ENCODE results near the gene FMR1. TPM values are rescaled to one million over a fixed set of nuclear protein-coding genes. Genes with fewer than 3 reads are reported as not detected.

The FMR1 gene
- total RNA-seq (10 to 100 TPM; 33.8 to 42.9 (median 38.1) TPM), polyA plus RNA-seq (18.5 TPM)
- long read RNA-seq, donor 1, full-length matches to known transcripts, result 26 of 83 reads
- long read RNA-seq, donor 1, partial matches to known transcripts, result 7 of 83 reads
- long read RNA-seq, donor 1, other reads (novel, unspliced or antisense), result 50 of 83 reads
- long read RNA-seq, donor 2, full-length matches to known transcripts, result 3 of 11 reads
- long read RNA-seq, donor 2, partial matches to known transcripts, result 2 of 11 reads
- long read RNA-seq, donor 2, other reads (novel, unspliced or antisense), result 6 of 11 reads
- long read RNA-seq, donor 3, full-length matches to known transcripts, result 3 of 16 reads
- long read RNA-seq, donor 3, partial matches to known transcripts, result 2 of 16 reads
- long read RNA-seq, donor 3, other reads (novel, unspliced or antisense), result 11 of 16 reads
- long read RNA-seq, donor 4, full-length matches to known transcripts, result 10 of 33 reads
- long read RNA-seq, donor 4, partial matches to known transcripts, result 1 of 33 reads
- long read RNA-seq, donor 4, other reads (novel, unspliced or antisense), result 22 of 33 reads

DNA sequence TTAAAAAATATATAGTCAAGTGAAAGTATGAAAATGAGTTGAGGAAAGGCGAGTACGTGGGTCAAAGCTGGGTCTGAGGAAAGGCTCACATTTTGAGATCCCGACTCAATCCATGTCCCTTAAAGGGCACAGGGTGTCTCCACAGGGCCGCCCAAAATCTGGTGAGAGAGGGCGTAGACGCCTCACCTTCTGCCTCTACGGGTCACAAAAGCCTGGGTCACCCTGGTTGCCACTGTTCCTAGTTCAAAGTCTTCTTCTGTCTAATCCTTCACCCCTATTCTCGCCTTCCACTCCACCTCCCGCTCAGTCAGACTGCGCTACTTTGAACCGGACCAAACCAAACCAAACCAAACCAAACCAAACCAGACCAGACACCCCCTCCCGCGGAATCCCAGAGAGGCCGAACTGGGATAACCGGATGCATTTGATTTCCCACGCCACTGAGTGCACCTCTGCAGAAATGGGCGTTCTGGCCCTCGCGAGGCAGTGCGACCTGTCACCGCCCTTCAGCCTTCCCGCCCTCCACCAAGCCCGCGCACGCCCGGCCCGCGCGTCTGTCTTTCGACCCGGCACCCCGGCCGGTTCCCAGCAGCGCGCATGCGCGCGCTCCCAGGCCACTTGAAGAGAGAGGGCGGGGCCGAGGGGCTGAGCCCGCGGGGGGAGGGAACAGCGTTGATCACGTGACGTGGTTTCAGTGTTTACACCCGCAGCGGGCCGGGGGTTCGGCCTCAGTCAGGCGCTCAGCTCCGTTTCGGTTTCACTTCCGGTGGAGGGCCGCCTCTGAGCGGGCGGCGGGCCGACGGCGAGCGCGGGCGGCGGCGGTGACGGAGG, at the start of gene FMR1:
TSS of gene FMR1 (plus strand) at position 728 of the 831 bp plus-strand sequence. CDS start 261 bp downstream, outside the sequence.
- peak; percentile 93 to 97 (median 97) for DNase-seq
- intact Hi-C loops (cut with DNase I), result no loop called here
- Histone ChIP-seq H3K9me3 (ENCODE audit: control insufficient read depth, low read length) (no peaks in the 10 kb centered on the region), H3K4me3 (ENCODE audit: low read length) (peak within 1 kb of the TSS; percentile 98), H3K27ac (ENCODE audit: low read length) (peak within 1 kb of the TSS; percentile 91), H3K27me3 (ENCODE audit: control insufficient read depth, insufficient read depth) (no peaks in the 10 kb centered on the region), H3K4me1 (ENCODE audit: control insufficient read depth, insufficient read depth, low read length) (peaks cover 1% of the 10 kb centered on the region)
- 7% methylated on average over 65 of the region's 66 CpGs for WGBS
- peak; percentile 97 to 98 for ATAC-seq

DNA sequence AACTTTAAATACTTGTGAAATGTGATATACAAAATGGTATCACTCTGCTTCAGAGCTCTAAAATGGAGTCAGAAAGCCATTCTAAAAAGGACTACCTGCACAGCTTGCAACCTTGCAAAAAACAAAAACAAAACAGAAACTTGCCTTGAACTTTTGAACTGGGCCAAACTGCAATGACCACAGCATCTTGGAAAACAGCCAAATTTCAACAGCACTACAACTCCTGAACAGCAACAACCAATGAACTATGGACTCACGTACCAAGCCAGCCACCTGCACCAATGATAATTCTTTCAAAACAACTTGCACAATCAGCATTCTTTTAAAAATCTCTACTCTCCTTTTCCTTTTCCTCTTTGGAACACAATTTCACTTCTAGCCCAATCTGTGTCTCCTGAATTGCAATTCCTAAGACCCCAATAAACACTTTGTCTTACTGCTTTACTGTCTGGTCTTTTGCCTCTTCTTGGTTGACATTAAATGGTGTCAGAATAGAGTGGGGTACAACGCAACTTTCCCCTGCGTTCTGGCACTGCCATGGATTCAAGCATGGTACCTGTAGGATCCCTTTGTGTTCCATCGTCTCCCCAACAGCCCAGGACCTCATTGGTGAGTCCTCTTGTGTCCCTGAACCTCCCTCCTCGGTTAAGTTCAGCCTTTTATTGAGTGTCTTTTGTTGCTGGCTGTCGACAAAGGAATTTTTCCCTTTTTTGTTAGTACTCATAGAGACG, 35.7 kb upstream of the FMR1 start:
- no peaks in the 10 kb centered on the region for H3K27me3 ChIP-seq (ENCODE audit: control insufficient read depth, insufficient read depth)
- H3K4me3 ChIP-seq (ENCODE audit: low read length), result no peak overlapping the region
- DNase-seq (no peak), ATAC-seq (no peak)
- intact Hi-C loops (cut with DNase I), result no loop called here
- 74% methylated on average over 7 of the region's 7 CpGs for WGBS
- H3K27ac ChIP-seq (ENCODE audit: low read length), result no peak overlapping the region
- no peaks in the 10 kb centered on the region for H3K4me1 ChIP-seq (ENCODE audit: control insufficient read depth, insufficient read depth, low read length)
- no peaks in the 10 kb centered on the region for H3K9me3 ChIP-seq (ENCODE audit: control insufficient read depth, low read length)

DNA sequence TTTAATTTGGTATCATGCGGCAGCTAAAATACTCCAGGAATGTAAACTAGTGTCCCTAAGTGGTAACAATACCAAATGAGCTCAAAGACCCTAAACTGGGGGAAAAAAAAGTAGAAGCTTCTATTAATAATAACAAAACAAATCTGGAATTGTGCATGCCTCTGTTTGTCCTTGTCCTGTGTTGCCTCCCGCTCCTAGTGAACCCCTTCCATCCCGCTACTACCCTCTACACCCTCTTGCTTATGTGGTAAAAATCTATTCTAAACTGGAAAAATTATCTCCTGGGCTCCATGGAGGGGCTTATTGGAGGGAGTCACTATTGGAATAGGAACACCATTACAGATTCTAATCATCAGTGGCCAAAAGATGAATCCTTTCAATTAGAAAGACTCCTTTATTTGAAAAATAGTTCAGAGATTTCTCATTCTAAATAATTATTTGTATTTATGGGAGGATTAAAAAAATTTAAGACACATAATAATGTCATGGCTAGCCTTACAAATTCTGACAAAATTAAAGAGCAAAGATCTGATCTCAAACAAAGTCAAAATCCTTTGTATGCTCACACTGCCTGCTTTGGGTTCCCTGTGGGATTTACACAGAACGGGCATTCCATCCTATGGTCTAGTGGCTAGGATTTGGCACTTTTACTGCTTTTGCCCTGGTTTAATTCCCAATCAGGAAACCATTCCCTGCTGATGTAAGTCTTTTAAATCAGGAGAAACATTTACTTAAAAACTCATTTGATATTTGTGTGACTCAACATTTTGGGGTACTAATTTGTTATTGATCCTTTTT, 34.7 kb upstream of the FMR1 start:
- H3K4me1 ChIP-seq (ENCODE audit: control insufficient read depth, insufficient read depth, low read length), result no peaks in the 10 kb centered on the region
- no peak overlapping the region for H3K27ac ChIP-seq (ENCODE audit: low read length)
- ATAC-seq (no peak), DNase-seq (no peak)
- H3K27me3 ChIP-seq (ENCODE audit: control insufficient read depth, insufficient read depth), result no peaks in the 10 kb centered on the region
- H3K4me3 ChIP-seq (ENCODE audit: low read length), result no peak overlapping the region
- intact Hi-C loops (cut with DNase I), result no loop called here
- no peaks in the 10 kb centered on the region for H3K9me3 ChIP-seq (ENCODE audit: control insufficient read depth, low read length)
- whole genome bisulfite sequencing, result 80% methylated on average over 4 of the region's 4 CpGs

DNA sequence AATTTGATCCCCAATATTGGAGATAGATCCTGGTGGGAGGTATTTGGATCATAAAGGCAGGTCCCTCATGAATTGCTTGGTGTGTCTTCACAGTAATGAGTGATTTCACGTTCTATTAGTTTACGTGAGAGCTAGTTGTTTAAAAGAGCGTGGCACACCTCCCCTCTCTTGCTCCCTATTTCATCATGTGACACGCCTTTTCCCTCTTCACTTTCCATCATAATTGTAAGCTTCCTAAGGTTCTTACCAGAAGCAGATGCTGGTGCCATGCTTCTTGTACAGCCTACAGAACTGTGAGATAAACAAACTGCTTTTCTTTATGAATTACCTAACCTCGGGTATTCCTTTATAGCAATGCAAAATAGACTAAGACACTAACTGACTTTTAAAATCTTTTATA, 34.0 kb upstream of the FMR1 start:
- Histone ChIP-seq H3K4me3 (ENCODE audit: low read length) (no peak overlapping the region), H3K4me1 (ENCODE audit: control insufficient read depth, insufficient read depth, low read length) (no peaks in the 10 kb centered on the region), H3K9me3 (ENCODE audit: control insufficient read depth, low read length) (no peaks in the 10 kb centered on the region), H3K27ac (ENCODE audit: low read length) (no peak overlapping the region), H3K27me3 (ENCODE audit: control insufficient read depth, insufficient read depth) (no peaks in the 10 kb centered on the region)
- no peak for ATAC-seq
- intact Hi-C loops (cut with DNase I), result no loop called here
- WGBS, result 82% methylated on average over 5 of the region's 5 CpGs
- no peak for DNase-seq

DNA sequence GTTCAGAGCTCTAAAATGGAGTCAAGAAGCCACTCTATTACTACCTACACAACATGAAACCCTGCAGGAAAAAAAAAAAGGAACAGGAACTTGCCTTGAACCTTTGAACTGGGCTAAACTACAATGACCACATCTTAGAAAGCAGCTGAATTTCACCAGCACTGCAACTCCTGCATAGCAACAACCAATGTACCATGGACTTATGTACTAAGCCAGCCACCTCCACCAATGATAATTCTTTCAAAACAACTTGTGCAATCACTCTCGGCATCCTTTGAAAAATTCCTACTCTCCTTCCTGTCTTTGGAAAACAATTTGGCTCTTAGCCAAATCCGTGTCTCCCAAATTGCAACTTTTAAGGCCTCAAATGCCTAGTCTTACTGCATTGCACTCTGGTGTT, 26.8 kb upstream of the FMR1 start:
- Histone ChIP-seq H3K9me3 (ENCODE audit: control insufficient read depth, low read length) (no peaks in the 10 kb centered on the region), H3K4me3 (ENCODE audit: low read length) (no peak overlapping the region), H3K27ac (ENCODE audit: low read length) (no peak overlapping the region), H3K4me1 (ENCODE audit: control insufficient read depth, insufficient read depth, low read length) (no peaks in the 10 kb centered on the region), H3K27me3 (ENCODE audit: control insufficient read depth, insufficient read depth) (no peaks in the 10 kb centered on the region)
- intact Hi-C loops (cut with DNase I), result no loop called here
- 31% methylated on average over 2 of the region's 2 CpGs for WGBS
- ATAC-seq (no peak), DNase-seq (no peak)

DNA sequence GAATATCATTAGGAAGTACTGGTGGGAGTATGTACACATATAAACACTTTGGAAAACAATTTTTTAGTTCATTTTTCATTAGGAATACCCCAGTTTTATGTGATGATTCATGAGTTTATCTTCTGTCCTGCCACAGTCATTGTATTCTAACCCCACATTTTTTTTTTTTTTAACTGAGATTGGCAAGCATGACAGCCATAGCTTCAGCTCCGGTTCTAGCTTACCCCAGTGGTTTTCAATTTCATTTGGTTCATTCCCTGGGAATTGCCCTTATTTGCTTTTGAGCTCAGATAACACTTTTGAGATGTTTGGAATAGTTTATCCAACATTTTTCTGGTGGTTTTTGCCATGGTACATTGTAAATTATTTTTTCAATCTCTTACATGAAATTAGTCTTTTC, 21.0 kb upstream of the FMR1 start:
- Histone ChIP-seq H3K27me3 (ENCODE audit: control insufficient read depth, insufficient read depth) (no peaks in the 10 kb centered on the region), H3K4me3 (ENCODE audit: low read length) (no peak overlapping the region), H3K4me1 (ENCODE audit: control insufficient read depth, insufficient read depth, low read length) (peaks cover 2% of the 10 kb centered on the region), H3K9me3 (ENCODE audit: control insufficient read depth, low read length) (no peaks in the 10 kb centered on the region), H3K27ac (ENCODE audit: low read length) (no peak overlapping the region)
- ATAC-seq (no peak), DNase-seq (no peak)
- 39% methylated on average over 1 of the region's 1 CpG for WGBS
- intact Hi-C loops (cut with DNase I), result no loop called here

DNA sequence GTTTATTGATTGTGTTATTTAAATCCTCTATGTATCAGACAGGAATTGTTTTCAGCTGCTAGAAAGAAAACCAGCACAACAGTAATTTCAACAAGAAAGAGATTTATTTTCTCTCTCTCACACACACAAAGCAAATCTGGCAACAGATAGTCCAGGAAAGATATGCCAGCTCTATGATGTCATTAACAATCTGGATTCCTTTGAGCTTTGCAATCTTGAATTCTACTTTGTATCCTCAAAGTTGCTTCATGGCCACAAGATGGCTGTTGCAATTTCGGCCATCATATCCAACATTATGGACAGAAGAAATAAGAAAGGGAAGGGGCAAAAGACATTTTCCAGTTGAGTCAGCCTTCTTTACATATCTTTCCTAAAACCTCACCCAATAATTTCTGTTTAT, 19.8 kb upstream of the FMR1 start:
- ATAC-seq, result no peak
- DNase-seq, result no peak
- Histone ChIP-seq H3K27ac (ENCODE audit: low read length) (no peak overlapping the region), H3K27me3 (ENCODE audit: control insufficient read depth, insufficient read depth) (no peaks in the 10 kb centered on the region), H3K4me1 (ENCODE audit: control insufficient read depth, insufficient read depth, low read length) (peaks cover 2% of the 10 kb centered on the region), H3K9me3 (ENCODE audit: control insufficient read depth, low read length) (no peaks in the 10 kb centered on the region), H3K4me3 (ENCODE audit: low read length) (no peak overlapping the region)
- WGBS, result 72% methylated on average over 1 of the region's 1 CpG
- intact Hi-C loops (cut with DNase I), result no loop called here

DNA sequence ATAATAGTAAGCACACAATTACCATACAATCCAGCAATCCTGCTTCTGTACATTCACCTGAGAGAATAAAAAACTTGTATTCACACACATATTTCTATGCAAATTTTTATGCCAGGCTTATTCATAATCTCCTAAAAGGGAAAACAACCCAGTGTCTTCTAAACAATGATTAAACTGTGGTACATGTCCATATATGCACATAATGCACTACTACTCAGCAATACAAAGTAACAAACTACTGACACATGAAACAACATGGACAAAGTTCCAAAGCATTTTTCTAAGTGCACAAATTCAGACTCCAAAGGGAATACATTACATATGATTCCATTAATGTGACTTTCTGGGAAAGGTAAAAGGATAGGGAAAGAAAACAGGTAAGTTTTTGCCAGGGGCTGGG, 18.0 kb upstream of the FMR1 start:
- H3K27ac ChIP-seq (ENCODE audit: low read length), result no peak overlapping the region

DNA sequence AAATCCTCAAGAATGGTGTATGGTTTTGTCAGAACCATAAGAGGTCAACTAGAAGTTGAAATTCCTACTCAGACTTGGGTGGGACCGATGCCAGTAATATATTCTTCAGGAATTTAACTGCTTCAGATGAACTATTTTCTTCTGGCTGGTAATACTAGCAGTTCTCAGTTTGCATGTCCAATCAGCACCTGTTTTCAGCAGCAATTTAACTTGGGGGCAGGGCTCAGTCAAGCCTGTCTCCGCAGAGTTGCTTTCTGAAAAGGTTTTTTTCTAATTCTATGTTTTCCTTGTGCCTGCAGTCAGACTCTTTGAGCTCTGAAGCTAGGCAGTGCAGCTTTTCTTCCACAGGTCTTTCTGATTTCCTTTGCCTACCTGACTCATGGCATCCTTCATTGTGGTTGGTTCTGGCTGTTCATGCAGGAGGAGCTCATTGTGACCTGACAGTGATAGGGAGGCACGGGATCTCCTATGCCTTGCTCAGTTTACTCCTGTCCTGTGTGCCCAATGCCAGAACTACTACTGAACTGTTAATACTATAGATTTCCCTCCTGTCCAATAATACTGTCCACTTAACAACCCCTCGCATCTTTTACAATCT, 17.3 kb upstream of the FMR1 start:
- no peak overlapping the region for H3K27ac ChIP-seq (ENCODE audit: low read length)
- no peaks in the 10 kb centered on the region for H3K27me3 ChIP-seq (ENCODE audit: control insufficient read depth, insufficient read depth)
- ATAC-seq, result no peak
- no peak overlapping the region for H3K4me3 ChIP-seq (ENCODE audit: low read length)
- H3K4me1 ChIP-seq (ENCODE audit: control insufficient read depth, insufficient read depth, low read length), result peaks cover 2% of the 10 kb centered on the region
- DNase-seq, result no peak
- intact Hi-C loops (cut with DNase I), result no loop called here
- no peaks in the 10 kb centered on the region for H3K9me3 ChIP-seq (ENCODE audit: control insufficient read depth, low read length)
- WGBS, result 46% methylated on average over 4 of the region's 4 CpGs

More for the DNA sequence above, 18.0 kb upstream of the FMR1 start:
- no peak for ATAC-seq
- Histone ChIP-seq H3K9me3 (ENCODE audit: control insufficient read depth, low read length) (no peaks in the 10 kb centered on the region), H3K27me3 (ENCODE audit: control insufficient read depth, insufficient read depth) (no peaks in the 10 kb centered on the region), H3K4me3 (ENCODE audit: low read length) (no peak overlapping the region), H3K4me1 (ENCODE audit: control insufficient read depth, insufficient read depth, low read length) (peaks cover 2% of the 10 kb centered on the region)
- no peak for DNase-seq
- intact Hi-C loops (cut with DNase I), result no loop called here

DNA sequence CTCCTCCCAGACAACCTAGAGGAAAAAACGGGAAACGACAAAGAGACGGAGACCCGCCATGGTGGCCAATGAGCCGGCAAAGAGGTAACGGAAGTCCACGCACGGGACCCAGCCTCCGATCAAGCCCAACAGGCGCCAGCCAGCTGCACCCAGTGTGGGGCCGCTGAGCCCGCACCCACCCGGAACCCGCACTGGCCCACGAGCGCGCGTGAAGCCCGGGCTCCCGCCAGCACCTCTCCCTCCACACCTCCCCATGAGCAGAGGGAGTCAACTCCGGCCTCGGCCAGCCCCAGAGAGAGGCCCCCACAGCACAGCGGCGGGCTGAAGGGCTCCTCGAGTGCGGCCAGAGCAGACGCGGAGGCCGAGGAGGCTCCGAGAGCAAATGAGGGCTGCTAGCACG, 14.6 kb upstream of the FMR1 start:
- ATAC-seq (no peak), DNase-seq (peak in 1 of 3 donors; percentile 61)
- Histone ChIP-seq H3K4me1 (ENCODE audit: control insufficient read depth, insufficient read depth, low read length) (peaks cover 2% of the 10 kb centered on the region), H3K27me3 (ENCODE audit: control insufficient read depth, insufficient read depth) (no peaks in the 10 kb centered on the region), H3K9me3 (ENCODE audit: control insufficient read depth, low read length) (no peaks in the 10 kb centered on the region), H3K4me3 (ENCODE audit: low read length) (no peak overlapping the region), H3K27ac (ENCODE audit: low read length) (no peak overlapping the region)
- intact Hi-C loops (cut with DNase I), result no loop called here
- 97% methylated on average over 30 of the region's 31 CpGs for WGBS

Measured in right cardiac atrium (tissue), 5 donors.